Astrocyte (in vitro differentiated cells and primary cell): ENCODE results near the gene PPP1R9A.

Source experiments
- EZH2 ChIP-seq: IDR thresholded peaks from 2 replicates; pipeline ENCODE4 v1.6.1; 2012; ENCODE audit warnings: mild to moderate bottlenecking, low read length, inconsistent platforms; ENCODE audit not compliant: insufficient read depth
- TF ChIP-seq, protein P1 (sequence below): IDR thresholded peaks from 2 replicates; pipeline ENCODE4 v1.5.1; 2011; ENCODE audit warnings: low read depth, mild to moderate bottlenecking, inconsistent platforms, low read length, moderate library complexity; ENCODE audit not compliant: insufficient read depth

DNA sequence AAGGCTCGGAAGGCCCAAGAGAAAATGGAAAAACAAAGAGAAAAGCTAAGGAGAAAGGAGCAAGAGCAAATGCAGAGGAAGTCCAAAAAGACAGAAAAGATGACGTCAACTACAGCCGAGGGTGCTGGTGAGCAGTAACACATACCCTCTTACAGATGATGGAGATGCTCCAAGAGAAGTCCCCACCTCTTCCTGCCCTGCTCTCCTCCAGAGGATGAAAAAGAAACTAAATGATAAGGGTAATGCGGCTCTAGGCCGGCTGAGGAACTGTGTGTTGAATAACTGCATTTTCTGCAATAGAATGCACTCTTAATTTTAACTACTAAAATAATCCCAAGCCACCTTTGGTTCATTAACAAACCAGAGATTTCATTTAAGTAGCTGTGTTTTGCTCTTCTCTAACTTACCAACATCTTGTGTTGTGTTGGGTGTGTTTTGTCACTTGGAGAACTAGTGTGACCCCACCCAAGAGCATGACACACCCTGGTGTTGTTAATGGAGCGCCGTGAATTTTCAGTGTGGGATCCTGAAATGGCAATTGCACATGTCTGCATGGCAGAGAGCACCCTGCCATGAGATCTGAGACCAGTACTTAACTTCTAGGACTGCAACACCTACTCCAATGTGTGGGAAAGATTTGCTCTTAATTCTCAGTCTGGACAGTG, 382.9 kb downstream of the PPP1R9A start:
- TF ChIP-seq, protein P1, sequence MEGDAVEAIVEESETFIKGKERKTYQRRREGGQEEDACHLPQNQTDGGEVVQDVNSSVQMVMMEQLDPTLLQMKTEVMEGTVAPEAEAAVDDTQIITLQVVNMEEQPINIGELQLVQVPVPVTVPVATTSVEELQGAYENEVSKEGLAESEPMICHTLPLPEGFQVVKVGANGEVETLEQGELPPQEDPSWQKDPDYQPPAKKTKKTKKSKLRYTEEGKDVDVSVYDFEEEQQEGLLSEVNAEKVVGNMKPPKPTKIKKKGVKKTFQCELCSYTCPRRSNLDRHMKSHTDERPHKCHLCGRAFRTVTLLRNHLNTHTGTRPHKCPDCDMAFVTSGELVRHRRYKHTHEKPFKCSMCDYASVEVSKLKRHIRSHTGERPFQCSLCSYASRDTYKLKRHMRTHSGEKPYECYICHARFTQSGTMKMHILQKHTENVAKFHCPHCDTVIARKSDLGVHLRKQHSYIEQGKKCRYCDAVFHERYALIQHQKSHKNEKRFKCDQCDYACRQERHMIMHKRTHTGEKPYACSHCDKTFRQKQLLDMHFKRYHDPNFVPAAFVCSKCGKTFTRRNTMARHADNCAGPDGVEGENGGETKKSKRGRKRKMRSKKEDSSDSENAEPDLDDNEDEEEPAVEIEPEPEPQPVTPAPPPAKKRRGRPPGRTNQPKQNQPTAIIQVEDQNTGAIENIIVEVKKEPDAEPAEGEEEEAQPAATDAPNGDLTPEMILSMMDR = no peak
- TF ChIP-seq EZH2 = no peak
